Fibroblast of villous mesenchyme (primary cell): Measurements from ENCODE around the gene FYN. TPM values are rescaled to one million over a fixed set of nuclear protein-coding genes. Genes with fewer than 3 reads are reported as not detected.
"Not testable (repeated sequence)": the region's sequence is repeated elsewhere in the genome, so short reads cannot be mapped to it uniquely, and the experiment has no call there.

Experiments
- DNase-seq: peaks from one replicate; pipeline ENCODE4 v3.0.0-alpha.2; 2010; ENCODE audit warnings: low read depth
- H3K4me3 ChIP-seq: 2 replicates; pipeline ENCODE4 v1.5.1; 2011; ENCODE audit warnings: low read depth, mild to moderate bottlenecking, low read length
- total RNA-seq: library from RNA; depleted of rRNA; stranded (reverse); fragments of >200 nt; gene quantifications from 2 replicates; pipeline ENCODE4 v1.2.3, GENCODE V29; 2012
- TF ChIP-seq, protein P1 (sequence below): IDR thresholded peaks from 2 replicates; pipeline ENCODE4 v1.5.1; 2012; ENCODE audit warnings: low read depth, mild to moderate bottlenecking, low read length; ENCODE audit not compliant: insufficient read depth

FYN gene
- total RNA-seq, 1 donor, result 26.8 TPM

DNA sequence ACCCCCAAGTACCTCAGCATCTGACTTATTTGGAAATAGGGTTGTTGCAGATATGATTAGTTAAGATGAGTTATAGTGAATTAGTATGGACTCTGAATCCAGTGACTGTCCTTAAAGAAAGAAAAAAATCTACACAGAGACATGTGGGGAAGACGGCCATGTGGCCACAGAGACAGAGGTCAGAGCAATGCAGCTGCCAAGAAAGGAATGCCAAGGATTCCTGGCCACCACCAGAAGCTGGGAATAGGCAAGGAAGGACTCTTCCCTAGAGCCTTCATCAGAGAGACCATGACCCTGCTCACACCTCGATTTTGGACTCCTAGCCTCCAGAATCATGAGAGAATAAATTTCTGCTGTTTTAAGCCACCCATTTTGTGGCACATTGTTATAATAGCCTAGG, 81.8 kb downstream of the FYN start:
- H3K4me3 ChIP-seq, result no peak overlapping the region
- TF ChIP-seq, protein P1, sequence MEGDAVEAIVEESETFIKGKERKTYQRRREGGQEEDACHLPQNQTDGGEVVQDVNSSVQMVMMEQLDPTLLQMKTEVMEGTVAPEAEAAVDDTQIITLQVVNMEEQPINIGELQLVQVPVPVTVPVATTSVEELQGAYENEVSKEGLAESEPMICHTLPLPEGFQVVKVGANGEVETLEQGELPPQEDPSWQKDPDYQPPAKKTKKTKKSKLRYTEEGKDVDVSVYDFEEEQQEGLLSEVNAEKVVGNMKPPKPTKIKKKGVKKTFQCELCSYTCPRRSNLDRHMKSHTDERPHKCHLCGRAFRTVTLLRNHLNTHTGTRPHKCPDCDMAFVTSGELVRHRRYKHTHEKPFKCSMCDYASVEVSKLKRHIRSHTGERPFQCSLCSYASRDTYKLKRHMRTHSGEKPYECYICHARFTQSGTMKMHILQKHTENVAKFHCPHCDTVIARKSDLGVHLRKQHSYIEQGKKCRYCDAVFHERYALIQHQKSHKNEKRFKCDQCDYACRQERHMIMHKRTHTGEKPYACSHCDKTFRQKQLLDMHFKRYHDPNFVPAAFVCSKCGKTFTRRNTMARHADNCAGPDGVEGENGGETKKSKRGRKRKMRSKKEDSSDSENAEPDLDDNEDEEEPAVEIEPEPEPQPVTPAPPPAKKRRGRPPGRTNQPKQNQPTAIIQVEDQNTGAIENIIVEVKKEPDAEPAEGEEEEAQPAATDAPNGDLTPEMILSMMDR, result no peak
- DNase-seq, result peak; percentile 54

DNA sequence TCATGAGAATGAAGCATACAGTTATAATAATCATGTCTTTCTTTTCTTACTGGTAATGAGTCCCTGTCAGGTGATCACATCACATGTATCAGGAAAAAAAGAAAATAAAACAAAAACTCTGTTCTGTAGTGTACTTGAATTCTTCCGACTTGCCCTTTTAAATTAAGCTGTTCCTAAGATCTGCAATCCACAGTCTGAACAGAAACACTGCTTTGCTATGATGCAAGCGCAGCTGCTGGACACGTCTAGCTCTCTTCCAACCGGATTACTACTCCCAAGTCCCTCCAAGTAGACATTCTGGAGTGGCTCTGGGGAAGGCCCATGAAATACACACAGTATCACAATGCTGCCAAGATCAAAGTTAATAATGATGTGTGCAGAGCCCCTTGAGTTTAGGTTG, 83.7 kb downstream of the FYN start:
- peak; percentile 84 for DNase-seq
- no peak overlapping the region for H3K4me3 ChIP-seq
- TF ChIP-seq, protein P1, result no peak

DNA sequence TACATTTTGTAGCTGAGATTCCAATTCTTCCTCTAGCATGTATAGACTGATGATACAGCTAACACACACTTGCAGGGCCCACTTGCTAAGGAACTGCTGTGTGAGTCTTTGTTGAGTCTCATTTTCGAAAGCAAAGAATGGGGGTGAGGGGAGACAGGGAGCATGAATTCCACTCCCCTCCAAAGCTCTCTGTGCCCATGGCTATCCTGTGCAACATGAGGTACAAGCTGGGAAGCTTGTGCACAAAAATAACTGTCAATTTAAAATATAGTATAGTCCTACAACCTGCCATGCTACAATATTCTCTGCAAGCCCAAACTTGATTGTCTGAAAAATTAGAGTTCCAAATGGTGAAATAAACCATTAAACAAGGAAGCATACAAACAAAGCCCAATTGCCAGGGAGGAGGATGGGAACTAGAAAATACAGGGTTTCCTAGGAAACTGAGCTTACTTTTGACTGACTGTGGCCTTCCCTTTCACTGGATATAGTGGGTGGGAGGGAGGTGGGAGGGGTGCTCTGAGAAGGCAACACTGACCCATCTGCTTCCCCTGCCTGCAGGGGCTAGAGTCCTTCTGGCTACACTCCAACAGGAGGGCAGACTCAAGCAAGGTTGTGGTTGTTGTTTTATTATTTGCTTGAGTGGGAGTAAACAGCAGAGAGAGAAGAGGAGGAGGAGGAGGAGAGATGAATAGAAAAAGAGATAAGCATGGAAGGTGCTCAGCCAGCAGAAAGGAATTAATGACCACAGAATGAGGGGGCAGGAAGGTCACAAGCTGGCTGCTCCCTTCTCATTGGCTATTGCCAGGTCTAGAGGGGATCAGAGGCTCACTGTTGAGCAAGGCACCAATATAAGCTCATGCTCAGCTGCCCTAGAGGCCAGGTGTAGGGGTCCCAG, 84.6 kb downstream of the FYN start:
- TF ChIP-seq, protein P1, result no peak
- DNase-seq, result no peak
- no peak overlapping the region for H3K4me3 ChIP-seq

DNA sequence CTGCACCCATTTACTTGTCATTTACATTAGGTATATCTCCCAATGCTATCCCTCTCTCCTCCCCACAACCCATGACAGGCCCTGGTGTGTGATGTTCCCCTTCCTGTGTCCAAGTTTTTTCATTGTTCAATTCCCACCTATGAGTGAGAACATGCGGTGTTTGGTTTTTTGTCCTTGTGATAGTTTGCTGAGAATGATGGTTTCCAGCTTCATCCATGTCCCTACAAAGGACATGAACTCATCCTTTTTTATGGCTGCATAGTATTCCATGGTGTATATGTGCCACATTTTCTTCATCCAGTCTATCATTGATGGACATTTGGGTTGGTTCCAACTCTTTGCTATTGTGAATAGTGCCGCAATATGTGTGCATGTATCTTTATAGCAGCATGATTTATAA, 87.1 kb downstream of the FYN start:
- H3K4me3 ChIP-seq, DNase-seq: not testable (repeated sequence)

DNA sequence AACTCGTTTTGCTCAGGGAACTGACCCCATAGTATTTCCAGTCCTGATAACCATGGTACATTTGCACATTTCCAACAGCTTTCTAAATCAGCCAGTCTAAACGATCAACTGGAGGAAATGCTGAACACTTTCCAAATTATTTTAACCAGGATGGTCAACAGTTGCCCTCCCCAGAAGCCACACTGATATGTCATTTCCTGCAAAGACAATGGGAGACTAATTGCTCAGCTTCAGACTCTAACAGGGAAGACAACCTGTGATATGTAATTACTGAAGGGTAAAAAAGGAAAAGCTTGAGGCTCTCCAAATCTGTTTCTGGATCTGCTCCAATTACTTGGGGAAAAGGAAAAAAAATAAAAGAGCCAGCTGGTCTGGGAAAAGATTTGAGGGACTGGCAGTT, 88.8 kb downstream of the FYN start:
- no peak overlapping the region for H3K4me3 ChIP-seq
- DNase-seq, result no peak
- TF ChIP-seq, protein P1, result no peak

DNA sequence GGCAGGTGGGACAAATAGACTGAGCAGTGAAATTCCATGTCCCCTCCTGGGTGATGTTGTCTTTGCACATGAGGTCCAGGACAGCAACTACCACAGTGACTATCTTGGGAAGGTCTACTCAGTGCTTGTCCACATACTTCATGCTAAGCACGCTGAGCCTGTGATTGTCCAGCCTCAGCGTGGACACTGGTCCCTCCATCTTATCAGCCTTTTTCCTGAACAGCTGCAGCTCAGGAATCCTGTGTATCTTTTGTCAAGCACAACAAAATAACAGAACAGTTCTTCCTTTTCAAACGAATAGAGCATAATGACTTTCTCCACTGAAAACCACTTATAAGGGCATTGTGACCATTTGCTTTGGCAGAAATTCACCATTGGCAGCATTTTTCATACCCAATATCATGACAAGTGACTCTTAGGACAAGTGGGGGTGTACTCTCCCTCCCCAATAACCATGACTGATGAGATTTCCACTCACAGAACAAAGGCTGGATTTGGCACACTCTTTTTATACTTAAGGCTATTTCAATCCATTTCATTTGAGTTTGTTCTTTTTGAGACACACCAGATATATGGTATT, 90.3 kb downstream of the FYN start:
- DNase-seq, result no peak
- TF ChIP-seq, protein P1, result no peak
- no peak overlapping the region for H3K4me3 ChIP-seq

DNA sequence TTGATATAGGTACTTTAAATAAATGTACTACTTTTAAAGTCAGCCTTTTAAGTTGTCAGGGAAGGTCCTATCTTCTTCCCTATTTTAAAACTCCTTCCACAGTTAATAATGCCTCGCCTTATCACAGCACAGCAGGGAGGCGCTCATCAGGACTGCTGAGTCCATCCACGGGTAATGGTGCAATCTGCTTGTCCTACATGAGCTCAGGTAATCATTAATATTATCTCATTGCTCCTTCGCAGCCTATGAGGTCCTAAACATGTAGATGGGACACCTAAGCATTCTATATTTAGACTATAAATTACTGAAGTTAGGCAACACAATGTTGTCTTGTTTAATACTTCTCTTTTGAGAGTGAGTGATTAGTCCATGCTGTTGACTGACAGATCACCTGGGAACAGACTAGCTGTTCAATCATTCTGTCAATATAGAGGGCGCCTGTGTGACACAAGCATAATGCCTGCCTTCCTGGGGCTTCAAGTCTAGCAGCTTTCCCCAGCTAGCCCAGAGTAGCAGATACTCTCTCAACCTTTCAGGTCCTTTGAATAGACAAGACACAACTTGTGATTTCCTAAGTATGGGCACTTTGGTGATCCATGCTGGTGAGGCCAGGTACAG, 91.0 kb downstream of the FYN start:
- TF ChIP-seq, protein P1, result no peak
- DNase-seq, result no peak

More for the DNA sequence above, 91.0 kb downstream of the FYN start:
- no peak overlapping the region for H3K4me3 ChIP-seq
